ENCODE measurements around the gene RAPGEF1.

Gene RAPGEF1

DNA sequence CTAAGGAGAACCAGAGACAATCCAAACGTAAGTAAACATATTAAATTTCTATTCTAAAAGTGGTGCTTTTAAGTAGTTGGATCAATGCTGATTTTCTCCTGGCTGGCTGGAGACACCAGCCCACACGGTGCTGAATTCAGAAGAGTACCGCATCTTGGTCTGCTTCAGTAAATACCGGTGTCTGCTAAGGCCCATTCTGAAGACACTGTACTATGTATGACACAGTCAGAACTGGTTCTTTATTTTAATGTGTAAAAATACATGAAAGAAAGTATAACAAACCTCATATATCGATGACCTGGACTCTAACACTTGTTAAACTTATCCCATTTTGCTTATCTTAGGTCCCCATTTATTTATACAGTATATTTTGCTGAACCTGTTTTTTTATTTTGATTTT is 32.8 kb downstream of the RAPGEF1 start:
- ChIA-PET CTCF (interaction anchor here (1.4 to 2.8 kb wide), 3 partner anchors 12 to 34 kb away, joined by 3 to 8 read pairs (median 4); no protein-coding TSS in a partner anchor), POLR2A (no interaction called here)
- DNase-seq (ENCODE audit: extremely low spot score) = no peak
- TF ChIP-seq, protein P1, sequence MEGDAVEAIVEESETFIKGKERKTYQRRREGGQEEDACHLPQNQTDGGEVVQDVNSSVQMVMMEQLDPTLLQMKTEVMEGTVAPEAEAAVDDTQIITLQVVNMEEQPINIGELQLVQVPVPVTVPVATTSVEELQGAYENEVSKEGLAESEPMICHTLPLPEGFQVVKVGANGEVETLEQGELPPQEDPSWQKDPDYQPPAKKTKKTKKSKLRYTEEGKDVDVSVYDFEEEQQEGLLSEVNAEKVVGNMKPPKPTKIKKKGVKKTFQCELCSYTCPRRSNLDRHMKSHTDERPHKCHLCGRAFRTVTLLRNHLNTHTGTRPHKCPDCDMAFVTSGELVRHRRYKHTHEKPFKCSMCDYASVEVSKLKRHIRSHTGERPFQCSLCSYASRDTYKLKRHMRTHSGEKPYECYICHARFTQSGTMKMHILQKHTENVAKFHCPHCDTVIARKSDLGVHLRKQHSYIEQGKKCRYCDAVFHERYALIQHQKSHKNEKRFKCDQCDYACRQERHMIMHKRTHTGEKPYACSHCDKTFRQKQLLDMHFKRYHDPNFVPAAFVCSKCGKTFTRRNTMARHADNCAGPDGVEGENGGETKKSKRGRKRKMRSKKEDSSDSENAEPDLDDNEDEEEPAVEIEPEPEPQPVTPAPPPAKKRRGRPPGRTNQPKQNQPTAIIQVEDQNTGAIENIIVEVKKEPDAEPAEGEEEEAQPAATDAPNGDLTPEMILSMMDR (IDR thresholded peaks at IDR 0.05; ENCODE audit: control extremely low read depth, extremely low read depth, low read depth, missing control alignments) = no peak

DNA sequence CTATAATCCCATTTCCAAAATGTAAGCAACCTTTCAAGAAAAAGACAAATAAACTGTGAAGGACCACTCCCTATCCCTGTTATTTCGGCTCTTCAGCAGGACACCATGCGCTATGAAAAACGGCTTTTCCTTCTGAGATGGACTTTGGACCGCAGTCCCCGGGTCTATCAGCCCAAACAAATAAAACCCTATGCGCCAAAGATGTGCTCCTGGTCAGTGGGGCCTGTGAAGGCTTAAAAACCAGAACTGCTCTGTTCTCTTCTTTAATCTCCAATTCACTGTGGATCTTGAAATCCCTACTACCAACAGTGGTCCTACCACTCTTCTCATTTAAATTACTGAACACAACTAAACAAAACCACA is 33.3 kb downstream of the RAPGEF1 start:
- ChIA-PET POLR2A (interaction anchor here (1.1 kb wide), 1 partner anchor 21 kb away, joined by 5 read pairs; no protein-coding TSS in a partner anchor), CTCF (interaction anchor here (1.4 to 2.8 kb wide), 2 partner anchors 15 to 34 kb away, joined by 3 to 8 read pairs; no protein-coding TSS in a partner anchor)
- DNase-seq (ENCODE audit: extremely low spot score) = no peak
- TF ChIP-seq, protein P1 (IDR thresholded peaks at IDR 0.05; ENCODE audit: control extremely low read depth, extremely low read depth, low read depth, missing control alignments) = no peak

DNA sequence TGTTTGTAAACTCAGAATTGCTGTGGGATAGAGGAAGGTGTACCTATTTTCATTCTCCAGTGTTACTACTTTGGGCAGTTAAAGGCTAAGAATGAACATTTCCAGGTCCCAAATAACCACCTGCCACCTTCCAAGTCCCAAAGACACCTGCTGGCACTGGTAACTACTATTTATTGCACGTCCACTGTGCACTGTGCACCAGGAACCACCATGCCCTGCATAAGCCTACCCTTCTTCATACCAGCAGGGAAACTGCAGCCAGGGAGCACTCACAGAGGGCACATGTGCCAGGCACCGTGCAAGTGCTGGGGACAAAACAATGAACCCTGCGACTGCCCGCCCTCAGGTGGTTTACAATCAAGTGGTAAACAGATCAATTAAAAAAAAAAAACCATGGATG is 34.9 kb downstream of the RAPGEF1 start:
- CTCF ChIA-PET = interaction anchor here (1.0 to 1.9 kb wide), 6 partner anchors 10 to 75 kb away, joined by 3 to 9 read pairs (median 4); no protein-coding TSS in a partner anchor
- TF ChIP-seq, protein P1 (IDR thresholded peaks at IDR 0.05; ENCODE audit: control extremely low read depth, extremely low read depth, low read depth, missing control alignments) = no peak
- POLR2A ChIA-PET = no interaction called here
- DNase-seq (ENCODE audit: extremely low spot score) = no peak

DNA sequence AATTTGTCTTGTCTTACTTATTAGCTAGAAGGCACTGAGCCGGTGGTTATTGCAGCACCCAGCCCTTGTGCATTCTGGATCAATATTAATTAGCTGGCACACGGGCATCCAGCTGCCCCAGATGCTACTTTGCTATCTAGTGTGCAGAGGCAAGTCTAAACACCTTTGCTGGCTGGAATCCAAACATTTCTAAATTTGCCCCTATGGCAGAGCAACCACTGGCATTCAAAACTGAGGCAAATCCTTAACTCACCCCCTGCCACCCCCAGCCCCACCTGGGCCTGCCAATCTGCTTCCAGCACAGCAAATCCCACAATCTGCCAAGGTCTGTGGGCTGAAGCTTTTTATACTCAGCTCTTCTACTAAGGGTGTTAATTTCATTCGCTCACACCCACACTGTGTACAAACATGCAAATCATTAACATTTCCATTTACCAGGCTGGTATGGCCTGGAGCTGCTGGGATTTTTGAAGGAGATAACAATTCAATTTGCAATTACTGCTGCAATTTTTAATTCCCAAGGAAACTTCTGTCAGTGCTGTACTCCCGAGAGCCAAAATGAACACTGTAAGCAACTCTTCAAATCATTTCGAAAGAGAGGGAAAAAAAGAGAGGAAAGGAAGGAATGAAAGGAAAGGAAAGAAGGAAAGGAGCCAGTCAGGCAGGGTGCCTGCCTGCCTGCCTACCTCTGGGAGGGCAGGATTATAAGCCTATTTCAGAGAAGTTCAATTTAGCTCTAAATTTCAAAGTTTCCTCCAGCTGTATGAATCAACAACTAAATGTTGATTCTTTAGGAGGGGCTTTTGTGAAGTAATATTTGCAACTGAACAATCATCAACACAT is 35.5 kb downstream of the RAPGEF1 start:
- ChIA-PET POLR2A (interaction anchor here (0.5 to 1.2 kb wide), 2 partner anchors 16 to 29 kb away, joined by 3 read pairs; no protein-coding TSS in a partner anchor), CTCF (interaction anchor here (1.0 to 2.4 kb wide), 8 partner anchors 8 to 74 kb away, joined by 3 to 9 read pairs (median 4); no protein-coding TSS in a partner anchor)
- TF ChIP-seq, protein P1 (IDR thresholded peaks at IDR 0.05; ENCODE audit: control extremely low read depth, extremely low read depth, low read depth, missing control alignments) = no peak
- no peak for DNase-seq (ENCODE audit: extremely low spot score)

DNA sequence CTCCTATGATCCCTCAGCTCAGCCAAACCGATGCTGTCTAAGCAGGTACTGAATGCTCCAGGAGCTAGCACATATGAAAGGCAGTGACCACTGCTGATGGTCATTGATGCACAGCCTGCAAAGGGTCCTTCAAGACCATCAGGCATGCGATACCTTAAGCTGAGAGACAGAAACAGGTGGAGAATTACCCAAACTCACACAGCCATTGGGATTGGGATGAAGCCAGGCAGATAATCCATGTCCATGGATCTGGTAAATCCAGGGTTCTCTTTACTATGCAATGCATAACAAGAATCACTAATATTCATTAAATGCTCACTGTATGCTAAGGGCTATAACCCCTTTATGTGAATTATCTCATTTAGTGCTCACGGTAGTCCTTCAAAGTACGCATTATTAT is 36.2 kb downstream of the RAPGEF1 start:
- TF ChIP-seq, protein P1 (IDR thresholded peaks at IDR 0.05; ENCODE audit: control extremely low read depth, extremely low read depth, low read depth, missing control alignments) = no peak
- POLR2A ChIA-PET = interaction anchor here (0.5 to 1.6 kb wide), 3 partner anchors 16 to 30 kb away, joined by 3 to 4 read pairs (median 3); no protein-coding TSS in a partner anchor
- no peak for DNase-seq (ENCODE audit: extremely low spot score)
- CTCF ChIA-PET = interaction anchor here (1.0 to 2.4 kb wide), 8 partner anchors 9 to 74 kb away, joined by 3 to 9 read pairs (median 4); no protein-coding TSS in a partner anchor

DNA sequence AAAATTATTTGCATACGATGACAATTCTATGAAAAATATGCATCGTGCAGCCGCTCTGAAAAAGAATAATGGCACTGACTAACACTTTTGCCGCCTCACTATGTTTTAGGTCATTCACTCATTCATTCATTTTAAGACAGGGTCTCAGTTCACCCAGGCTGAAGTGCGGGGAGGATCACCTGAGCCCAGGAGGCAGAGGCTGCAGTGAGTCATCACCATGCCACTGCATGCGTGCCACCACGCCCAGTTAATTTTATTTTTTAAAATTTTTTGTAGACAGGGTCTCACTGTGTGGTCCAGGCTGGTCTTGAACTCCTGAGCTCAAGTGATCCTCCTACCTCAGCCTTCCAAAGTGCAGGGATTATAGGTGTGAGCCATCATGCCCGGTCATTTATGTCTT is 37.0 kb downstream of the RAPGEF1 start:
- DNase-seq (ENCODE audit: extremely low spot score) = no peak
- CTCF ChIA-PET = interaction anchor here (1.1 to 2.4 kb wide), 3 partner anchors 10 to 40 kb away, joined by 4 to 5 read pairs (median 5); no protein-coding TSS in a partner anchor
- POLR2A ChIA-PET = interaction anchor here (1.6 kb wide), 1 partner anchor 25 kb away, joined by 4 read pairs; no protein-coding TSS in a partner anchor
- TF ChIP-seq, protein P1 (IDR thresholded peaks at IDR 0.05; ENCODE audit: control extremely low read depth, extremely low read depth, low read depth, missing control alignments) = no peak

Data from GM10248 (cell line).